K562 (cell line): ENCODE results near the gene ST3GAL5. TPM values are rescaled to one million over a fixed set of nuclear protein-coding genes. Genes with fewer than 3 reads are reported as not detected.

Experiments used
- BHLHE40 ChIP-seq: IDR thresholded peaks from 2 replicates; pipeline ENCODE4 v1.6.1; 2011; ENCODE audit warnings: low read length, improper control_type of control experiment
- NBN ChIP-seq: fragments of 450-650 bp; IDR thresholded peaks from 2 replicates; pipeline ENCODE4 v1.6.1; 2016; ENCODE audit warnings: low read depth, mild to moderate bottlenecking
- NFIX ChIP-seq: fragments of 250-450 bp; sonication (Bioruptor Pico); IDR thresholded peaks from 2 replicates; pipeline ENCODE4 v1.4.0; 2020; ENCODE audit warnings: low read depth, mild to moderate bottlenecking, moderate library complexity
- TCFL5 ChIP-seq: fragments of 250-450 bp; sonication (Bioruptor Pico); conservative IDR thresholded peaks from 2 replicates; pipeline ENCODE4 v1.6.1; 2021; ENCODE audit warnings: mild to moderate bottlenecking, moderate library complexity, matching md5 sums
- THRAP3 ChIP-seq: fragments of 450-650 bp; IDR thresholded peaks from 2 replicates; pipeline ENCODE4 v1.6.1; 2016; ENCODE audit warnings: mild to moderate bottlenecking, inconsistent platforms, borderline replicate concordance
- TSC22D4 ChIP-seq: fragments of 450-650 bp; IDR thresholded peaks from 2 replicates; pipeline ENCODE4 v1.6.1; 2016; ENCODE audit warnings: missing genetic modification characterization, missing biosample characterization, control low read depth
- ZNF133 ChIP-seq: fragments of 250-450 bp; sonication (Bioruptor Pico); IDR thresholded peaks from 2 replicates; pipeline ENCODE4 v1.4.0; 2020; ENCODE audit warnings: mild to moderate bottlenecking
- ZNF134 ChIP-seq: fragments of 250-450 bp; sonication (Bioruptor Pico); conservative IDR thresholded peaks from 2 replicates; pipeline ENCODE4 v1.4.0; 2020
- ZNF23 ChIP-seq: fragments of 250-450 bp; sonication (Bioruptor Pico); IDR thresholded peaks from 2 replicates; pipeline ENCODE4 v1.4.0; 2020; ENCODE audit warnings: mild to moderate bottlenecking
- ZSCAN32 ChIP-seq: fragments of 450-650 bp; formaldehyde crosslinking; IDR thresholded peaks from 2 replicates; pipeline ENCODE4 v1.4.0; 2020; ENCODE audit warnings: mild to moderate bottlenecking, moderate library complexity
- polyA plus RNA-seq, 8 experiments: library from polyadenylated mRNA; depleted of rRNA in 4 of 8; stranded (reverse) in 5 of 8; unstranded in 3 of 8; fragments of >200 nt; fragmentation: Nextera tagmentation in 2 of 8; fragmentation: Illumina TruSeq in 1 of 8; extraction: Ambion mirVana in 2 of 8; extraction: Trizol in 1 of 8; gene quantifications; 2 replicates each; pipeline versions ENCODE4 v1.2.1 to v1.2.3, GENCODE V29; 2011 to 2014; ENCODE audit warnings: inconsistent platforms in 1 of 8, missing spikeins in 1 of 8
- total RNA-seq, 7 experiments: library from RNA; depleted of rRNA in 6 of 7; stranded (reverse); fragments of >200 nt in 6 of 7; fragmentation: Illumina TruSeq in 2 of 7; extraction: Trizol in 2 of 7; gene quantifications; 2 replicates each; pipeline versions ENCODE4 v1.2.1 to v1.2.3, GENCODE V29; 2011 to 2021; ENCODE audit warnings: low replicate concordance in 1 of 7
- TF ChIP-seq, protein P1 (sequence below): sonication (generic); formaldehyde crosslinking; IDR thresholded peaks from 2 replicates; pipeline ENCODE4 v1.8.0; 2022; ENCODE audit warnings: missing genetic modification reagents, mild to moderate bottlenecking, moderate library complexity, borderline replicate concordance
- TF ChIP-seq, protein P2 (sequence below): fragments of 450-650 bp; IDR thresholded peaks from 2 replicates; pipeline ENCODE4 v1.6.1; 2016; ENCODE audit warnings: low read depth, mild to moderate bottlenecking, moderate library complexity

ST3GAL5 gene
- total and polyA plus RNA-seq, 9 of the 15 experiments (the other 6 are each of a cell fraction or from before 2014, with no cell fraction given) = 1.6 to 10.0 (median 4.2) TPM

DNA sequence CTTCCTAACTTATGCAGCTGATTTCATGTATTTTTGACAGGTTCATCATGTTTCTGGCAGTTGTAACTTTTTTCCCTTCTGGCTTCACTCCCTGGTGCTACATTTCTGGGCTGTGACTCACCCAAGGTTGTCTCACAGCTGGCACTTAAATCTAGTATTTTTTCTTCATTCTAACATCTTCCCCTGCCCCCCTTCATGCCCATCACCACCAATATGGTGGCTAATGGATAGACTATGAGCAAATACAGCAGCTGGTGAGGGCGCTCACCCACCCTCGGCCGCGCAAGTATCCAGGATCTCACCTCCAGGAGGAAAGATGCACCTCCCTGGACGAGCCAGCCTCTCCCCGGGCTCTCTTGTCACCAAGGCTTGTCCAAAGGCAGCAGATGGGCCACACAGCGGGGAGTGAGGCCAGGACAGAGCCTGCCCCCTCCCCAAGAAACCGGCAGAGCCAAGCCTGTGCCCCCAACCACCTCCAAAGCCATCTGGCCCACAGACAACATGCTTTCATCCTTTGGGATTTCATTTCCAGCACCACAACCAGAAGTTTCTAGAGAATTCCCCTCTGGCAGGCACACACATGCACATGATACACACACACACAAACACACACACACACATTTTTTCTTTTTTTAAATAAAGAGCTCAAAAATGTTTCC, 95.9 kb downstream of the ST3GAL5 start (continued):
- TF ChIP-seq, protein P1, sequence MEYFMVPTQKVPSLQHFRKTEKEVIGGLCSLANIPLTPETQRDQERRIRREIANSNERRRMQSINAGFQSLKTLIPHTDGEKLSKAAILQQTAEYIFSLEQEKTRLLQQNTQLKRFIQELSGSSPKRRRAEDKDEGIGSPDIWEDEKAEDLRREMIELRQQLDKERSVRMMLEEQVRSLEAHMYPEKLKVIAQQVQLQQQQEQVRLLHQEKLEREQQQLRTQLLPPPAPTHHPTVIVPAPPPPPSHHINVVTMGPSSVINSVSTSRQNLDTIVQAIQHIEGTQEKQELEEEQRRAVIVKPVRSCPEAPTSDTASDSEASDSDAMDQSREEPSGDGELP = no peak
- no peak for TF ChIP-seq ZNF134 (CRISPR knock-in tag)
- no peak for TF ChIP-seq TCFL5 (CRISPR knock-in tag)
- TF ChIP-seq NFIX (CRISPR knock-in tag) = no peak
- no peak for TF ChIP-seq TSC22D4 (tag)
- TF ChIP-seq BHLHE40 = no peak
- no peak for TF ChIP-seq ZSCAN32
- no peak for TF ChIP-seq THRAP3
- no peak for TF ChIP-seq NBN
- TF ChIP-seq ZNF23 (CRISPR knock-in tag) = no peak
- TF ChIP-seq, protein P2, sequence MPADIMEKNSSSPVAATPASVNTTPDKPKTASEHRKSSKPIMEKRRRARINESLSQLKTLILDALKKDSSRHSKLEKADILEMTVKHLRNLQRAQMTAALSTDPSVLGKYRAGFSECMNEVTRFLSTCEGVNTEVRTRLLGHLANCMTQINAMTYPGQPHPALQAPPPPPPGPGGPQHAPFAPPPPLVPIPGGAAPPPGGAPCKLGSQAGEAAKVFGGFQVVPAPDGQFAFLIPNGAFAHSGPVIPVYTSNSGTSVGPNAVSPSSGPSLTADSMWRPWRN = no peak
- no peak for TF ChIP-seq ZNF133 (CRISPR knock-in tag)
